ENCODE measurements around the gene YIPF7. TPM values are rescaled to one million over a fixed set of nuclear protein-coding genes. Genes with fewer than 3 reads are reported as not detected.

Gene YIPF7
- total and polyA plus RNA-seq, 4 experiments from 2014 or later, result not detected

DNA sequence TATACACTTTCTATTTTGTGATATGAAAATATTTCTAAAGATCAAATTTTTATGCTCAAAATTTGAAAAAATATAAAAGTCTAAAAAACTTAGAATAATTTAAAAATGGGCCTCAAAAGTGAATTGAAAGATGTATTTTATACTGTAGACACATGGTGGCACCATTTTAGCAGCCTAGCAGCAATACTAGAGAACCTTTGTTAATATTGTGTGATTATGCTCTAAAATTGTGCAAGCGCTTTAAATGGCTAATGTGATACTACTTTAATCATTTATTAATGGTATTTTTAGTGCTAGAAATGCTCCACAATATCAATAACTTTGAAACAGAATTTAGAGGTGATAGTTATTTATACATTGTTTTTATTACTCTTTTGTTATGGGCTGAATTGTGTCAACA is 23.0 kb upstream of the YIPF7 start:
- Histone ChIP-seq H3K27ac (ENCODE audit: low read depth, low read length) (no peak overlapping the region), H3K4me3 (ENCODE audit: low read length in 2 of 2) (no peak overlapping the region), H3K4me1 (ENCODE audit: insufficient read depth, low read length) (peaks cover 15% of the 10 kb centered on the region), H3K9me3 (ENCODE audit: control insufficient read depth in 1 of 2, low read length in 2 of 2) (no peaks in the 10 kb centered on the region), H3K36me3 (ENCODE audit: insufficient read depth, low read length) (no peaks in the 10 kb centered on the region), H3K27me3 (ENCODE audit: insufficient read depth, low read length) (no peaks in the 10 kb centered on the region)
- ChIA-PET CTCF (ENCODE audit: partially characterized antibody) (no interaction called here), POLR2A (ENCODE audit: partially characterized antibody) (no interaction called here)
- Mint-ChIP-seq H3K4me3 (no peak overlapping the region), H3K27ac (no peak overlapping the region), H3K36me3 (peaks cover 0 to 9% of the 10 kb centered on the region in 2 donors), H3K27me3 (peaks cover 0 to 2% of the 10 kb centered on the region in 2 donors), H3K9me3 (no peaks in the 10 kb centered on the region), H3K4me1 (peaks cover 8 to 19% (median 12%) of the 10 kb centered on the region in 4 donors)
- intact Hi-C loops (cut with micrococcal nuclease), result no loop called here
- DNase-seq, result no peak

DNA sequence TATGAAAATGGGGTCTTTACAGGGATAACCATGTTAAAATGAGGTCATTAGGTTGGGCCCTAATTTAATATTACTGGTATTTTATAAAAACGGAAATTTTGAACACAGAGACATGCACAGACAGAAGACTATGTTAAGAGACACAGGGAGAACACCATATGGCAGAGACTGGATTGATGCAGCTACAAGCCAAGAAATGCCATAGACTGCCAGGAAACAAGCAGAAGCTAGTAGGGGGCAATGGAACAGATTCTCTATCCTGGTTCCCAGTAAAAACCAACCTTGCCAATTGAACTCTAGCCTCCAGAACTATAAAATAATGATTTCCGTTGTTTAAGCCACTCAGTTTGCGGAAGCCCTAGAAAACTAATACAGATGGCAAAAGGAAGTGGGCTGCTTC is 20.2 kb upstream of the YIPF7 start:
- Mint-ChIP-seq H3K27me3 (peaks cover 3 to 4% of the 10 kb centered on the region in 2 donors), H3K4me1 (no peaks in the 10 kb centered on the region), H3K36me3 (no peaks in the 10 kb centered on the region), H3K4me3 (no peak overlapping the region), H3K27ac (no peak overlapping the region), H3K9me3 (no peaks in the 10 kb centered on the region)
- ChIA-PET POLR2A (ENCODE audit: partially characterized antibody) (no interaction called here), CTCF (ENCODE audit: partially characterized antibody) (no interaction called here)
- H3K27ac ChIP-seq (ENCODE audit: low read depth, low read length), result no peak overlapping the region
- H3K36me3 ChIP-seq (ENCODE audit: insufficient read depth, low read length), result no peaks in the 10 kb centered on the region
- intact Hi-C loops (cut with micrococcal nuclease), result no loop called here
- no peaks in the 10 kb centered on the region for H3K27me3 ChIP-seq (ENCODE audit: insufficient read depth, low read length)
- H3K9me3 ChIP-seq (ENCODE audit: control insufficient read depth in 1 of 2, low read length in 2 of 2), result no peaks in the 10 kb centered on the region
- no peak for DNase-seq
- no peak overlapping the region for H3K4me3 ChIP-seq (ENCODE audit: low read length in 2 of 2)
- H3K4me1 ChIP-seq (ENCODE audit: insufficient read depth, low read length), result no peaks in the 10 kb centered on the region

DNA sequence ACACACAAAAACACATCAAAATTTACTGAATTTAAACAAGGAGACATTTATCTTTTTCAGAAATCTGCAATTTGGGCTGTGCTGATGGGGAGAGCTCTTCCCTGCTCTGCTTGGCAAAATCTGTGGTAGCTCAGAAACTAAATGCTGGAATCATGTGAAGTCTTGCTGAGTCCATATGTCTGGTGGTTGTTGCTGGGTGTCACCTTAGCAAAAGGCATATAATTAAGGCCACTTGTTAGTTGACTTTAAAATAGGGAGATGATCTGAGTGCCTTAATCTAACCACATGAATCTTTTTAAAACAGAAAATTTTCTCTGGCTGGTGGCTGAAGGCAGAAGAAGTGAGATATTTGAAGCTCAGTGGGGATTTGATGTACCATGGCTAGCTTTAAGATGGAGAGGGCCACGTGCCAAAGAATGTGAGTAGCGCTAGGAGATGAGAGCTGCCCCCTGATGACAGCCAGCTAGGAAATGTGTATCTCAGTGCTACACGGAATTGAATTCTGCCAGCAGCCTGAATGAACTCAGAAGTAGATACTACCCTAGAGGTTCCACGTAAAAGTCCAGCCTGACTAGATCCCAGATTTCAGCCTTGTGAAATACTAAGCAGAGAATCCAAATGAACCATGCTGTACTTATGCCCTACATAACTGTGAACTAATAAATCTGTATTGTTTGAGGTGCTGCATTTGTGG is 19.2 kb upstream of the YIPF7 start:
- Histone ChIP-seq H3K9me3 (ENCODE audit: control insufficient read depth in 1 of 2, low read length in 2 of 2) (no peaks in the 10 kb centered on the region), H3K4me1 (ENCODE audit: insufficient read depth, low read length) (no peaks in the 10 kb centered on the region), H3K4me3 (ENCODE audit: low read length in 2 of 2) (no peak overlapping the region), H3K27ac (ENCODE audit: low read depth, low read length) (no peak overlapping the region), H3K36me3 (ENCODE audit: insufficient read depth, low read length) (no peaks in the 10 kb centered on the region), H3K27me3 (ENCODE audit: insufficient read depth, low read length) (no peaks in the 10 kb centered on the region)
- Mint-ChIP-seq H3K4me1 (no peaks in the 10 kb centered on the region), H3K27ac (no peak overlapping the region), H3K9me3 (no peaks in the 10 kb centered on the region), H3K27me3 (peaks cover 3 to 4% of the 10 kb centered on the region in 2 donors), H3K36me3 (no peaks in the 10 kb centered on the region), H3K4me3 (no peak overlapping the region)
- intact Hi-C loops (cut with micrococcal nuclease), result no loop called here
- ChIA-PET POLR2A (ENCODE audit: partially characterized antibody) (no interaction called here), CTCF (ENCODE audit: partially characterized antibody) (no interaction called here)
- DNase-seq, result no peak

DNA sequence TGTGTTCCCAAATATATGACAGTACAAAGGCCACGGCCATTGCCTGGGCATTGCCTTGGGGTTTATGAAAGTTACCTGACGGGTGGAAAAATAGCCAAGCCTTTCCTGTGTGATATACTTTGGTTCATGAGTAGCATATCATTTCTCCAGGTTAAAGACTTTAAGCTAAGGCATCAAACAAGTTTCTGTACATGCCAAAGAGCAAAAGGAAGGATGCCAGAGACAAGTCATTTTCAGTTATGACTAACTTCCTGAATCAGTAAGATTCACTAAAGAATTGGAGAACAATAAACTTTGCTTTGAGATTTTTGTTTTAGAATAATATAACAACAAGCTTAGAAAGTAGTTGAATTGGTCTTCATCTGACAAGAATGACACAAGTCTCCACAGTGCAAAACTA is 17.1 kb upstream of the YIPF7 start:
- H3K4me1 Mint-ChIP-seq, result no peaks in the 10 kb centered on the region
- Histone ChIP-seq H3K36me3 (ENCODE audit: insufficient read depth, low read length) (no peaks in the 10 kb centered on the region), H3K27me3 (ENCODE audit: insufficient read depth, low read length) (no peaks in the 10 kb centered on the region), H3K9me3 (ENCODE audit: control insufficient read depth in 1 of 2, low read length in 2 of 2) (no peaks in the 10 kb centered on the region), H3K4me3 (ENCODE audit: low read length in 2 of 2) (no peak overlapping the region), H3K27ac (ENCODE audit: low read depth, low read length) (no peak overlapping the region), H3K4me1 (ENCODE audit: insufficient read depth, low read length) (no peaks in the 10 kb centered on the region)
- ChIA-PET POLR2A (ENCODE audit: partially characterized antibody) (interaction anchor here (1.2 kb wide), 1 partner anchor 9 kb away, joined by 3 read pairs; the partner anchor contains the start of gene GUF1), CTCF (ENCODE audit: partially characterized antibody) (no interaction called here)
- no peak overlapping the region for H3K4me3 Mint-ChIP-seq
- H3K9me3 Mint-ChIP-seq, result no peaks in the 10 kb centered on the region
- no peak overlapping the region for H3K27ac Mint-ChIP-seq
- no peak for DNase-seq
- intact Hi-C loops (cut with micrococcal nuclease), result no loop called here
- peaks cover 3 to 4% of the 10 kb centered on the region in 2 donors for H3K27me3 Mint-ChIP-seq
- H3K36me3 Mint-ChIP-seq, result no peaks in the 10 kb centered on the region

DNA sequence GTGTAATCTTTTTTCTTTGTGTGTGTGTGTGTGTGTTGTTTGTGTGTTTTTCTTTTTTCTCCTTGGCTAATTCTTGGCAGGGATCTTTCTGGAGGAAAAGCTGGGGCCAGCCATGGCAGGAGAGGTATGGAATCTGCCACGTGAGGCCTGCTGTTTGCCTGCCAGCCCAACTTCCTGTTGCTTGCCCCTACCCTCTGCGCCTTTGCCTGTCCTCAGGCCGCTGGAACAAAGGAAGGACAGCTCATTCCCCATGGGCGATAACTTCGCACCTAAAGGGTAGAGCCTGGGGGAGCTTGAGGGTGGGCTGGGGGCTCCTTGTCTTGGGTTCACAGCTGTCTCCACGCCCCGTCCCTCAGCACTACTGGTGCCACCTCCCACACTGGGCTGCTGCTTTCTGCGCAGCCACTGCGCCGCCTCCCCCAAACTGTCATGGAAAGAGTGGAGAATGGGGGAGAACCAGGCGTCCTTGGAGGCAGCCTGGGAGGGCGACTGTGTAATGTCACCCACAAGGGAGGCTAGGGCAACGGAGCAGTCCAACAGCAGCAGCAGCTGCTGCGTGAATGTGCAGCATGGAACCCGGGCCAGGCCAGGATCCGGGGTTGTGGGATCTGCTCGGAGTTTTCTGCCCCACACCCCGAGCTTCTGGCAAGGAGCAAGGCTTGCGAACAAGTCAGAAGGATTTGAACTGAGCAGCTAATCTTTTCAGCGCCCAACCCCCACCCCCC is 12.3 kb upstream of the YIPF7 start:
- intact Hi-C loops (cut with micrococcal nuclease), result no loop called here

DNA sequence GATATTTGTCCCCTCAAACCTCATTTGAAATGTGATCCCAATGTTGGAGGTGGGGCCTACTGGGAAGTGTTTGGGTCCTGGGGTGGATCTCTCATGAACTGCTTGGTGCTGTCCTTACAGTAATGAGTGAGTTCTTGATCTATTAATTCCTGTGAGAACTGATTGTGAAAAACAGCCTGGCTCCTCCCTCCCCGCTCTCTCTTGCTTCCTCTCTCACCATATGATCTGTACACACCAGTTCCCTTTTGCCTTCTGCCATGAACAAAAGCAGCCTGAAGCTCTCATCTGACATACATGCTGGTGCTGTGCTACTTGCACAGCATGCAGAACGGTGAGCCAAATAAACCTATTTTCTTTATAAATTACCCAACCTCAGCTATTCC is 11.2 kb upstream of the YIPF7 start:
- Mint-ChIP-seq H3K9me3 (no peaks in the 10 kb centered on the region), H3K4me1 (no peaks in the 10 kb centered on the region), H3K4me3 (no peak overlapping the region), H3K27me3 (peaks cover 0 to 9% of the 10 kb centered on the region in 2 donors), H3K36me3 (no peaks in the 10 kb centered on the region), H3K27ac (peak overlapping the region in 2 of 7 donors; percentile 7 to 20)
- CTCF ChIA-PET (ENCODE audit: partially characterized antibody), result no interaction called here
- intact Hi-C loops (cut with micrococcal nuclease), result no loop called here
- no peak overlapping the region for H3K27ac ChIP-seq (ENCODE audit: low read depth, low read length)
- H3K9me3 ChIP-seq (ENCODE audit: control insufficient read depth in 1 of 2, low read length in 2 of 2), result no peaks in the 10 kb centered on the region
- DNase-seq, result no peak
- H3K4me1 ChIP-seq (ENCODE audit: insufficient read depth, low read length), result no peaks in the 10 kb centered on the region
- H3K36me3 ChIP-seq (ENCODE audit: insufficient read depth, low read length), result no peaks in the 10 kb centered on the region
- POLR2A ChIA-PET (ENCODE audit: partially characterized antibody), result no interaction called here
- no peak overlapping the region for H3K4me3 ChIP-seq (ENCODE audit: low read length in 2 of 2)
- H3K27me3 ChIP-seq (ENCODE audit: insufficient read depth, low read length), result no peaks in the 10 kb centered on the region

More for the DNA sequence above, 12.3 kb upstream of the YIPF7 start:
- H3K27ac ChIP-seq (ENCODE audit: low read depth, low read length), result no peak overlapping the region
- Mint-ChIP-seq H3K4me3 (no peak overlapping the region), H3K4me1 (no peaks in the 10 kb centered on the region), H3K27ac (no peak overlapping the region), H3K36me3 (no peaks in the 10 kb centered on the region), H3K9me3 (no peaks in the 10 kb centered on the region), H3K27me3 (peaks cover 2 to 10% of the 10 kb centered on the region in 2 donors)
- H3K4me3 ChIP-seq (ENCODE audit: low read length in 2 of 2), result no peak overlapping the region
- H3K4me1 ChIP-seq (ENCODE audit: insufficient read depth, low read length), result no peaks in the 10 kb centered on the region
- ChIA-PET CTCF (ENCODE audit: partially characterized antibody) (no interaction called here), POLR2A (ENCODE audit: partially characterized antibody) (no interaction called here)
- no peaks in the 10 kb centered on the region for H3K36me3 ChIP-seq (ENCODE audit: insufficient read depth, low read length)
- DNase-seq, result no peak
- H3K9me3 ChIP-seq (ENCODE audit: control insufficient read depth in 1 of 2, low read length in 2 of 2), result no peaks in the 10 kb centered on the region
- H3K27me3 ChIP-seq (ENCODE audit: insufficient read depth, low read length), result no peaks in the 10 kb centered on the region

DNA sequence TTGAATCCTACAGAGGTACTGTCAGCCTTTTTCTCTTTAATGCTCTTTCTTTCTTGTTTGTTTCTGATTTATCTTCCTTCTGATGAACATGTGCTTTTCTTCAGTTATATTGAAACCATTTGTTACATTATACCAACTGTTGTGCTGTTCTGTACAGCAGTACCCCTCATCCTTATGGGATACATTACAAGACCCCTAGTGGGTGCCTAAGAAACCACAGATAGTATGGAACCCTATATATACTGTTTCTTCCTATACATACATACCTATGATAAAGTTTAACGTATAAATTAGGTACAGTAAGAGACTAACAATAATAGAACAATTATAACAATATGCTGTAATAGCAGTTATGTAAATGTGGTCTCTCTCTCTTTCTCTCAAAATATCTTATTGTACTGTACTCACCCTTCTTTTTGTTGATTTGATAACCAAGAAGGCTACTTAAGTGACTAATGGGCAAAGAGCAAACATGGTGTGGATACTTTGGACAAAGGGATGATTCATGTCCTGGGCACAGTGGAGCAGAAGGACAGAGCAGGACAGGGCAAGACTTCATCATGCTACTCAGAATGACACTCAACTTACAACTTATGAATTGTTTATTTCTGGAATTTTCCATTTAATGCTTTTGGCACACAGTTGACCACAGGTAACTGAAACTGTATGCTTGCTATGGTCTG is 10.7 kb upstream of the YIPF7 start:
- no peaks in the 10 kb centered on the region for H3K27me3 ChIP-seq (ENCODE audit: insufficient read depth, low read length)
- ChIA-PET CTCF (ENCODE audit: partially characterized antibody) (no interaction called here), POLR2A (ENCODE audit: partially characterized antibody) (no interaction called here)
- Mint-ChIP-seq H3K27me3 (peaks cover 0 to 7% of the 10 kb centered on the region in 2 donors), H3K4me3 (no peak overlapping the region), H3K36me3 (no peaks in the 10 kb centered on the region), H3K4me1 (no peaks in the 10 kb centered on the region), H3K27ac (no peak overlapping the region), H3K9me3 (no peaks in the 10 kb centered on the region)
- no peaks in the 10 kb centered on the region for H3K9me3 ChIP-seq (ENCODE audit: control insufficient read depth in 1 of 2, low read length in 2 of 2)
- no peak for DNase-seq
- H3K36me3 ChIP-seq (ENCODE audit: insufficient read depth, low read length), result no peaks in the 10 kb centered on the region
- H3K4me1 ChIP-seq (ENCODE audit: insufficient read depth, low read length), result no peaks in the 10 kb centered on the region
- no peak overlapping the region for H3K4me3 ChIP-seq (ENCODE audit: low read length in 2 of 2)
- intact Hi-C loops (cut with micrococcal nuclease), result no loop called here
- no peak overlapping the region for H3K27ac ChIP-seq (ENCODE audit: low read depth, low read length)
